ENCODE data around the gene SH3GL2. TPM values are rescaled to one million over a fixed set of nuclear protein-coding genes. Genes with fewer than 3 reads are reported as not detected.

SH3GL2 gene
- polyA plus RNA-seq, 3 donors = 0.58 to 1.1 (median 1.0) TPM

GRCh38 chr9:17825265-17825659 is 246.4 kb downstream of the SH3GL2 start:
- WGBS, 3 donors = 94 to 100% (median 95%) methylated on average over 1 of the region's 1 CpG
- no peak overlapping the region for H3K27ac ChIP-seq (ENCODE audit: low read depth, low read length)

- no peak overlapping the region for H3K27ac ChIP-seq (ENCODE audit: low read depth, low read length)
These were observed 250.2 kb downstream of the SH3GL2 start for GRCh38 chr9:17829064-17829463.

GRCh38 chr9:17829812-17830385 is 251.0 kb downstream of the SH3GL2 start:
- 74 to 83% (median 79%) methylated on average over 4 of the region's 4 CpGs for WGBS, 3 donors

GRCh38 chr9:17832812-17833211 is 253.9 kb downstream of the SH3GL2 start:
- 37 to 46% (median 38%) methylated on average over 2 of the region's 2 CpGs for WGBS, 3 donors
- no peak overlapping the region for H3K27ac ChIP-seq (ENCODE audit: low read depth, low read length)

More at GRCh38 chr9:17829812-17830385, 251.0 kb downstream of the SH3GL2 start:
- no peak overlapping the region for H3K27ac ChIP-seq (ENCODE audit: low read depth, low read length)

- no peak overlapping the region for H3K27ac ChIP-seq (ENCODE audit: low read depth, low read length)
- 81 to 90% (median 87%) methylated on average over 7 of the region's 7 CpGs for WGBS, 3 donors
These were observed 255.0 kb downstream of the SH3GL2 start for GRCh38 chr9:17833846-17834245.

- WGBS, 3 donors = 47 to 61% (median 58%) methylated on average over 4 of the region's 4 CpGs
- no peak overlapping the region for H3K27ac ChIP-seq (ENCODE audit: low read depth, low read length)
These were observed 259.1 kb downstream of the SH3GL2 start for GRCh38 chr9:17837965-17838364.

GRCh38 chr9:17839776-17840175 is 260.9 kb downstream of the SH3GL2 start:
- H3K27ac ChIP-seq (ENCODE audit: low read depth, low read length) = no peak overlapping the region
- 52 to 77% (median 62%) methylated on average over 5 of the region's 5 CpGs for WGBS, 3 donors

GRCh38 chr9:17843236-17843635 is 264.4 kb downstream of the SH3GL2 start:
- WGBS, 3 donors = 86 to 94% (median 88%) methylated on average over 1 of the region's 1 CpG
- no peak overlapping the region for H3K27ac ChIP-seq (ENCODE audit: low read depth, low read length)

Data from adipose tissue (tissue), 3 donors.